Peyer's patch (tissue), 4 donors: ENCODE data around the gene TGFB1I1. TPM values are rescaled to one million over a fixed set of nuclear protein-coding genes. Genes with fewer than 3 reads are reported as not detected.
"Not testable (repeated sequence)": the region's sequence is repeated elsewhere in the genome, so short reads cannot be mapped to it uniquely, and the experiment has no call there.

Experiments used
- DNase-seq, 3 donors: peaks; one replicate each; pipeline ENCODE4 v3.0.0-alpha.2; 2017 to 2019
- H3K27ac ChIP-seq, 4 donors: fragments of 200-600 bp; sonication (generic); one replicate each; pipeline ENCODE4 v1.5.1; 2016 to 2019
- H3K27me3 ChIP-seq, 2 donors: fragments of 200-600 bp; sonication (generic); one replicate each; pipeline ENCODE4 v1.5.1; 2019
- H3K36me3 ChIP-seq, 3 donors: fragments of 200-600 bp; sonication (generic); one replicate each; pipeline ENCODE4 v1.5.1; 2016 to 2019
- H3K4me1 ChIP-seq, 4 donors: fragments of 200-600 bp; sonication (generic); one replicate each; pipeline ENCODE4 v1.5.1; 2016 to 2019
- H3K4me3 ChIP-seq, 4 donors: fragments of 200-600 bp; sonication (generic); 1 replicate in 3 of 4; 2 replicates in 1 of 4; pipeline ENCODE4 v1.5.1; 2016 to 2019; ENCODE audit warnings: mild to moderate bottlenecking in 1 of 4
- H3K9me3 ChIP-seq, 4 donors: fragments of 200-600 bp; sonication (generic); one replicate each; pipeline ENCODE4 v1.5.1; 2016 to 2019; ENCODE audit warnings: mild to moderate bottlenecking in 1 of 4
- POLR2A ChIP-seq, 2 donors: fragments of 450-650 bp; IDR thresholded peaks; one replicate each; pipeline ENCODE4 v1.5.1; 2017; ENCODE audit warnings: antibody characterized with exemption in 2 of 2, mild to moderate bottlenecking in 2 of 2, moderate library complexity in 2 of 2
- total RNA-seq, 4 donors: library from RNA; depleted of rRNA; stranded (reverse); fragments of >200 nt; gene quantifications; one replicate each; pipeline ENCODE4 v1.1.0, GENCODE V29; 2016
- TF ChIP-seq, protein P1 (sequence below), 6 experiments: fragments of 450-650 bp in 4 of 6; fragments of 200-600 bp in 2 of 6; sonication (generic) in 1 of 6; IDR thresholded peaks; one replicate each; pipeline ENCODE4 v1.5.1; 2017 to 2019; ENCODE audit warnings: antibody characterized with exemption in 6 of 6, mild to moderate bottlenecking in 3 of 6, moderate library complexity in 1 of 6

The TGFB1I1 gene
- total RNA-seq, 4 donors from 2014 or later = 6.0 to 45.4 (median 18.2) TPM

DNA sequence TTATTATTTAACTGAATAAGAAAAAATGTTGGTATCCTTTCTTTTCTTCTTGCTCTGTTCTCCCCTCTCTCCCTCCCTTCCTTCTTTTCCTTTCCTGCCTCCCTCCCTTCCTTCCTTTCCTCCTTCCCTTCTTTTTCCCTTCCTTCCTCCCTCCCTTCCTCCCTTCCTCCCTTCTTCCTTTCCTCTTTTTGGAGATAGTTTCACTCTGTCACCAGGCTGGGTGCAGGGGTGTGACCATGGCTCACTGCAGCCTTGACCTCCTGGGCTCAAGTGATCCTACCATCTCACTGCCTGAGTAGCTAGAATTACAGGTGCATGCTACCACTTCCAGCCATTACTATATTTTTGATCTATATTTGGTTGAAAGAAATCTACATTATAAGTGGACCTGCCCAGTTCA is 41.9 kb downstream of the TGFB1I1 start:
- no peak for DNase-seq
- Histone ChIP-seq H3K9me3 (no peaks in the 10 kb centered on the region), H3K27me3 (no peaks in the 10 kb centered on the region), H3K36me3 (no peaks in the 10 kb centered on the region), H3K27ac (no peak overlapping the region), H3K4me3 (no peak overlapping the region), H3K4me1 (no peaks in the 10 kb centered on the region)
- TF ChIP-seq, protein P1, sequence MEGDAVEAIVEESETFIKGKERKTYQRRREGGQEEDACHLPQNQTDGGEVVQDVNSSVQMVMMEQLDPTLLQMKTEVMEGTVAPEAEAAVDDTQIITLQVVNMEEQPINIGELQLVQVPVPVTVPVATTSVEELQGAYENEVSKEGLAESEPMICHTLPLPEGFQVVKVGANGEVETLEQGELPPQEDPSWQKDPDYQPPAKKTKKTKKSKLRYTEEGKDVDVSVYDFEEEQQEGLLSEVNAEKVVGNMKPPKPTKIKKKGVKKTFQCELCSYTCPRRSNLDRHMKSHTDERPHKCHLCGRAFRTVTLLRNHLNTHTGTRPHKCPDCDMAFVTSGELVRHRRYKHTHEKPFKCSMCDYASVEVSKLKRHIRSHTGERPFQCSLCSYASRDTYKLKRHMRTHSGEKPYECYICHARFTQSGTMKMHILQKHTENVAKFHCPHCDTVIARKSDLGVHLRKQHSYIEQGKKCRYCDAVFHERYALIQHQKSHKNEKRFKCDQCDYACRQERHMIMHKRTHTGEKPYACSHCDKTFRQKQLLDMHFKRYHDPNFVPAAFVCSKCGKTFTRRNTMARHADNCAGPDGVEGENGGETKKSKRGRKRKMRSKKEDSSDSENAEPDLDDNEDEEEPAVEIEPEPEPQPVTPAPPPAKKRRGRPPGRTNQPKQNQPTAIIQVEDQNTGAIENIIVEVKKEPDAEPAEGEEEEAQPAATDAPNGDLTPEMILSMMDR (IDR thresholded peaks at IDR 0.05) = no peak
- no peak for TF ChIP-seq POLR2A (IDR thresholded peaks at IDR 0.05)

- no peak for TF ChIP-seq POLR2A (IDR thresholded peaks at IDR 0.05)
- TF ChIP-seq, protein P1 (IDR thresholded peaks at IDR 0.05) = no peak
These were observed 45.9 kb downstream of the TGFB1I1 start for GRCh38 chr16:31517800-31518402.

GRCh38 chr16:31519759-31520431 is 47.9 kb downstream of the TGFB1I1 start:
- Histone ChIP-seq H3K27ac (no peak overlapping the region), H3K27me3 (no peaks in the 10 kb centered on the region), H3K4me3 (no peak overlapping the region), H3K9me3 (no peaks in the 10 kb centered on the region), H3K36me3 (no peaks in the 10 kb centered on the region), H3K4me1 (no peaks in the 10 kb centered on the region)
- TF ChIP-seq POLR2A (IDR thresholded peaks at IDR 0.05) = no peak
- TF ChIP-seq, protein P1 (IDR thresholded peaks at IDR 0.05) = no peak
- DNase-seq = no peak

More at GRCh38 chr16:31517800-31518402, 45.9 kb downstream of the TGFB1I1 start:
- no peak for DNase-seq
- Histone ChIP-seq H3K4me1 (no peaks in the 10 kb centered on the region), H3K27ac (no peak overlapping the region), H3K9me3 (no peaks in the 10 kb centered on the region), H3K4me3 (no peak overlapping the region), H3K27me3 (no peaks in the 10 kb centered on the region), H3K36me3 (no peaks in the 10 kb centered on the region)

- TF ChIP-seq, protein P1 (IDR thresholded peaks at IDR 0.05) = no peak
- TF ChIP-seq POLR2A (IDR thresholded peaks at IDR 0.05) = no peak
- Histone ChIP-seq H3K27me3 (no peaks in the 10 kb centered on the region), H3K27ac (no peak overlapping the region), H3K4me3 (no peak overlapping the region), H3K4me1 (no peaks in the 10 kb centered on the region), H3K9me3 (no peaks in the 10 kb centered on the region), H3K36me3 (no peaks in the 10 kb centered on the region)
- no peak for DNase-seq
These were observed 49.4 kb downstream of the TGFB1I1 start for GRCh38 chr16:31521368-31521767.

DNA sequence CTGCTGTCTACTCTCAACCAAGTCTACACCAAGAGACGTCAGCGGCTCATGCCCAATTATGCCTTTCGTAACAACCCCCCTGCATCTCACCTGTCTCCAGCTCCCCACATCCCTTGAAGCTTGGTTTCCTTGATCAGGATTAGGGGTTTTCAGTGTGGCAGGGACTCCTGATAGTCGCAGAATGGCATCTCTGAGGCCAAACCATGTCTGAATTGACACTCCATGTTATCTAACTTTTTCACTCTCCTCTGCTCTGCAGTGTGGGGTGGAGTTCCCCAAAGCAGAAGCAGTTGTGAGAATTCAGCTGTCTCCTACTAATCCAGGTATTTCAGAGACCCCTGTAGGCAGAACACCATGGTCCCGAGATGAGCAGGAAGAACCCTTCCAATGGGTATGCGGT is 50.1 kb downstream of the TGFB1I1 start:
- TF ChIP-seq, protein P1 (IDR thresholded peaks at IDR 0.05) = no peak
- no peak for TF ChIP-seq POLR2A (IDR thresholded peaks at IDR 0.05)
- Histone ChIP-seq H3K9me3 (no peaks in the 10 kb centered on the region), H3K36me3 (no peaks in the 10 kb centered on the region), H3K27ac (no peak overlapping the region), H3K4me1 (no peaks in the 10 kb centered on the region), H3K27me3 (no peaks in the 10 kb centered on the region), H3K4me3 (no peak overlapping the region)
- DNase-seq = no peak

- H3K36me3 ChIP-seq, H3K27ac ChIP-seq, H3K4me1 ChIP-seq, DNase-seq, H3K4me3 ChIP-seq, H3K9me3 ChIP-seq, H3K27me3 ChIP-seq: not testable (repeated sequence)
These were observed 51.8 kb downstream of the TGFB1I1 start for GRCh38 chr16:31523768-31524167.
